SU-DHL-6 (cell line): ENCODE results near the gene REC114.

ENCODE experiments used
- EZH2phosphoT487 ChIP-seq: fragments of 200-600 bp; sonication (generic), shearing (Covaris generic); conservative IDR thresholded peaks from 2 replicates; pipeline ENCODE4 v1.6.1; 2018; ENCODE audit warnings: mild to moderate bottlenecking, antibody characterized with exemption, low read length, moderate library complexity, mixed read lengths
- TF ChIP-seq, protein P1 (sequence below): fragments of 200-600 bp; sonication (generic); IDR thresholded peaks from one replicate; pipeline ENCODE4 v1.5.1; 2017; ENCODE audit warnings: antibody characterized with exemption, mild to moderate bottlenecking, low read length, moderate library complexity; ENCODE audit not compliant: insufficient read depth, poor library complexity, severe bottlenecking

DNA sequence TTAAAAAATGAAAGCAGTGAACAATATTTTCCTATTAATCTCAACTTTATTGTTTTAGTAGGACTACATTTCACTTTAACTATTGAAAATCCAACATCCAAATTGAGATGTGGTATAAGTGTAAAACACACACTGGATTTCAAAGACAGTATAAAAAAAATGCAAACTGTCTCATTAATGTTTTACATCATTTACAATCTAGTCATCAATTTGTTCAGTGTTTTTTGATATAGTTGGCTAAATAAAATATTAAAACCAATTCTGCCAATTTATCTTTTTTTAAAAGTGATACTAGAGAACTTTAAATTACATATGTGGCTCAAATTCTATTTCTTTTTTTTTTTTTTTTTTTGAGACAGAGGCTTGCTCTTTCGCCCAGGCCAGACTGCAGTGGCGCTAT, 95.2 kb downstream of the REC114 start:
- TF ChIP-seq EZH2phosphoT487: no peak
- TF ChIP-seq, protein P1, sequence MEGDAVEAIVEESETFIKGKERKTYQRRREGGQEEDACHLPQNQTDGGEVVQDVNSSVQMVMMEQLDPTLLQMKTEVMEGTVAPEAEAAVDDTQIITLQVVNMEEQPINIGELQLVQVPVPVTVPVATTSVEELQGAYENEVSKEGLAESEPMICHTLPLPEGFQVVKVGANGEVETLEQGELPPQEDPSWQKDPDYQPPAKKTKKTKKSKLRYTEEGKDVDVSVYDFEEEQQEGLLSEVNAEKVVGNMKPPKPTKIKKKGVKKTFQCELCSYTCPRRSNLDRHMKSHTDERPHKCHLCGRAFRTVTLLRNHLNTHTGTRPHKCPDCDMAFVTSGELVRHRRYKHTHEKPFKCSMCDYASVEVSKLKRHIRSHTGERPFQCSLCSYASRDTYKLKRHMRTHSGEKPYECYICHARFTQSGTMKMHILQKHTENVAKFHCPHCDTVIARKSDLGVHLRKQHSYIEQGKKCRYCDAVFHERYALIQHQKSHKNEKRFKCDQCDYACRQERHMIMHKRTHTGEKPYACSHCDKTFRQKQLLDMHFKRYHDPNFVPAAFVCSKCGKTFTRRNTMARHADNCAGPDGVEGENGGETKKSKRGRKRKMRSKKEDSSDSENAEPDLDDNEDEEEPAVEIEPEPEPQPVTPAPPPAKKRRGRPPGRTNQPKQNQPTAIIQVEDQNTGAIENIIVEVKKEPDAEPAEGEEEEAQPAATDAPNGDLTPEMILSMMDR: no peak
